ENCODE results near the gene CLCC1. TPM values are rescaled to one million over a fixed set of nuclear protein-coding genes. Genes with fewer than 3 reads are reported as not detected.
"Not testable (repeated sequence)": the region's sequence is repeated elsewhere in the genome, so short reads cannot be mapped to it uniquely, and the experiment has no call there.

Gene CLCC1
- total and polyA plus RNA-seq, 12 donors, result 13.9 to 51.8 (median 43.2) TPM

DNA sequence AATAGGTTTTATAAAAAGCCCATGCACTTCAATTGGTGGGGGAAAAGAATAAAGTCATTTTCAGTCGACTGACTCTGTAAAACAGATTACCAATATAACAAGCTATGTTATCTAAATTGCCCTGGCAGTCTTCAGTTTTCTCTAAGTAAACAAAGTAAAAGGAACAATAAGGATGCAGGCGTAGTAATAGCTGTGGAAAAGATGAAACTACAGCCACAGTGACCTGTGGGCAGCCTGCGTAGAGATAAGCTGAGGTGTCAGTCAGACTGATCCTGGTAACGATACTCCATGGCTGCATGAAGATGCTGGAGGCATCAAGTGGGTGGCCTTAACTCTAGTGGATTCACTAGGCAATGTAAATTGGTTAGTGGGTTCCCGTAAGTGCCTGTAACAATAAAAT is 29.3 kb downstream of the CLCC1 start:
- H3K27me3 ChIP-seq, result no peaks in the 10 kb centered on the region
- H3K27ac ChIP-seq, result no peak overlapping the region
- no peak for DNase-seq
- no peak overlapping the region for H3K4me3 ChIP-seq
- 90 to 95% (median 92%) methylated on average over 5 of the region's 5 CpGs for WGBS, 4 donors
- TF ChIP-seq, protein P1, sequence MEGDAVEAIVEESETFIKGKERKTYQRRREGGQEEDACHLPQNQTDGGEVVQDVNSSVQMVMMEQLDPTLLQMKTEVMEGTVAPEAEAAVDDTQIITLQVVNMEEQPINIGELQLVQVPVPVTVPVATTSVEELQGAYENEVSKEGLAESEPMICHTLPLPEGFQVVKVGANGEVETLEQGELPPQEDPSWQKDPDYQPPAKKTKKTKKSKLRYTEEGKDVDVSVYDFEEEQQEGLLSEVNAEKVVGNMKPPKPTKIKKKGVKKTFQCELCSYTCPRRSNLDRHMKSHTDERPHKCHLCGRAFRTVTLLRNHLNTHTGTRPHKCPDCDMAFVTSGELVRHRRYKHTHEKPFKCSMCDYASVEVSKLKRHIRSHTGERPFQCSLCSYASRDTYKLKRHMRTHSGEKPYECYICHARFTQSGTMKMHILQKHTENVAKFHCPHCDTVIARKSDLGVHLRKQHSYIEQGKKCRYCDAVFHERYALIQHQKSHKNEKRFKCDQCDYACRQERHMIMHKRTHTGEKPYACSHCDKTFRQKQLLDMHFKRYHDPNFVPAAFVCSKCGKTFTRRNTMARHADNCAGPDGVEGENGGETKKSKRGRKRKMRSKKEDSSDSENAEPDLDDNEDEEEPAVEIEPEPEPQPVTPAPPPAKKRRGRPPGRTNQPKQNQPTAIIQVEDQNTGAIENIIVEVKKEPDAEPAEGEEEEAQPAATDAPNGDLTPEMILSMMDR (IDR thresholded peaks at IDR 0.05), result no peak
- no peak for TF ChIP-seq POLR2A (IDR thresholded peaks at IDR 0.05)
- no peaks in the 10 kb centered on the region for H3K4me1 ChIP-seq (replicated peaks in 1 of 2)
- no peaks in the 10 kb centered on the region for H3K9me3 ChIP-seq (replicated peaks in 1 of 3)
- peaks cover 0 to 82% of the 10 kb centered on the region in 2 donors for H3K36me3 ChIP-seq (replicated peaks in 1 of 2)
- intact Hi-C loops (cut with DNase I), result no loop called here

DNA sequence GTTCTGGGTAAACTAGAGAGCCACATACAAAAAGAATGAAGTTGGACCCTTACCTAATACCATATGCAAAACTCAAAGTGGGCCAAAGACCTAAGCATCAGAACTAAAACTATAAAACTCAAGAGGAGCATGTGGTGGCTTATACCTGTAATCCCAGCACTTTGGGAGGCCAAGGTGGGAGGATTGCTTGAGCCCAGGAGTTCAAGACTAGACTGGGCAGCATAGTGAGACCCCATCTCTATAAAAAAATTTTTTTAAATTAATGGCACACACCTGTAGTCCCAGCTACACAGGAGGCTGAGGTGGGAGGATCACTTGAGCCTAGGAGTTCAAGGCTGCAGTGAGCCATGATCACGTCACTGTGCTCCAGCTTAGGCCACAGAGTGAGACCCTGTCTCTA is 35.7 kb downstream of the CLCC1 start:
- peaks cover 0 to 67% of the 10 kb centered on the region in 2 donors for H3K36me3 ChIP-seq (replicated peaks in 1 of 2)
- 97 to 100% (median 100%) methylated on average over 1 of the region's 1 CpG for WGBS, 4 donors
- H3K4me3 ChIP-seq; DNase-seq; H3K9me3 ChIP-seq (replicated peaks in 1 of 3); intact Hi-C loops (cut with DNase I); H3K4me1 ChIP-seq (replicated peaks in 1 of 2); H3K27me3 ChIP-seq; H3K27ac ChIP-seq: not testable (repeated sequence)

DNA sequence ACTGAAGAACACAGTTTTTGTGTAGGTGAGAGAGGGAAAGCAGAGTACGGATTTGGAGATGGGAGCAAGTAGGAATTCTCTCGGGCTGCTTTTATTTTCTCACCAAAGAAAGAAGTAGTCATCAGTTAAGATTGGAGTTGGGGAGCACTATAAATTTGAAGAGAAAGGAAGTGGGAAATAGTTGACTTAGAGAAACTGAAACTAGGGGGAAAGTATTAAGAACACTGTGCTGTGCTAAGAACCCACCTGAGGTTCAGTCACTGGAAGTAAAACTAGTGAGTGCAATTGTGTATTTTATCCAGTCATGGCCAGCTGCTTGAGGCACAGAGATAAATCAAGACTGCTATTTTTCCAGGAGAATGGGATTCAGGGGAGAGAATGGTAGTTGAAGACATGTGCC is 37.4 kb downstream of the CLCC1 start:
- Histone ChIP-seq H3K9me3 (replicated peaks in 1 of 3) (no peaks in the 10 kb centered on the region), H3K36me3 (replicated peaks in 1 of 2) (peaks cover 0 to 52% of the 10 kb centered on the region in 2 donors), H3K4me1 (replicated peaks in 1 of 2) (no peaks in the 10 kb centered on the region), H3K4me3 (no peak overlapping the region), H3K27me3 (no peaks in the 10 kb centered on the region), H3K27ac (no peak overlapping the region)
- intact Hi-C loops (cut with DNase I), result no loop called here
- WGBS, 4 donors, result 93 to 98% (median 95%) methylated on average over 2 of the region's 2 CpGs
- DNase-seq, result no peak
- TF ChIP-seq POLR2A (IDR thresholded peaks at IDR 0.05), result no peak
- TF ChIP-seq, protein P1 (IDR thresholded peaks at IDR 0.05), result no peak

DNA sequence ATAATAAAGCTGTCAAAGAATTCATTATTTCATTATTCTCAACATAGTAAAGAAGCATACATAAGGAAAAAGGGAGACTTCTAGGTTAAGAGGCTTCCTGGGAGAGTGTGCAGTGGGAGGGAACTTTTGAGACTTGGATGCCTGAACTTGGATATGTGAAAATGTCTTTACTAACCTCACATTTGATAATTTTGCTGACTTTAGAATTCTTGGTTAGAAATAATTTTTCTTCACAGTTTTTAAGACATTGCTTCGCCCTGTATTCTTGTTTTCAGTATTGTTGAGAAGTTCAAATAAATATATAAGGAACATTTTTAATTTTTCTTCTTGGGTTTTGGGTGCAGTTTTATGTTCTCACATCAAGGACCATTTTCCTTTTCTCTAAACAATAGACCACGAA is 46.5 kb downstream of the CLCC1 start:
- TF ChIP-seq, protein P1 (IDR thresholded peaks at IDR 0.05), result no peak
- TF ChIP-seq POLR2A (IDR thresholded peaks at IDR 0.05), result no peak
- Histone ChIP-seq H3K4me1 (replicated peaks in 1 of 2) (no peaks in the 10 kb centered on the region), H3K27me3 (no peaks in the 10 kb centered on the region), H3K27ac (no peak overlapping the region), H3K36me3 (replicated peaks in 1 of 2) (no peaks in the 10 kb centered on the region), H3K9me3 (replicated peaks in 1 of 3) (no peaks in the 10 kb centered on the region), H3K4me3 (no peak overlapping the region)
- 98 to 100% (median 100%) methylated on average over 2 of the region's 2 CpGs for WGBS, 4 donors
- DNase-seq, result no peak
- intact Hi-C loops (cut with DNase I), result no loop called here

Small RNA genes lying within 50 kb of the gene (small RNA-seq; reads per million reads assigned to genes)
- 0 reads per million in 2 donors for gene BX679664.2

Other genes with a start within 250 kb of the CLCC1 start
- gene STXBP3, start 216.8 kb downstream of the CLCC1 start, total RNA-seq, result 10 to 100 TPM; 35.1 to 63.2 (median 45.4) TPM
- gene STXBP3, start 216.8 kb downstream of the CLCC1 start, polyA plus RNA-seq, result 10 to 100 TPM; 39.9 to 45.8 (median 42.3) TPM
- 1 to 10 TPM in 4 of 9 donors, under 1 TPM in 2, not detected in 3; 0.46 to 2.6 (median 1.3) TPM for gene AKNAD1, start 106.4 kb downstream of the CLCC1 start, total RNA-seq
- 1 to 10 TPM in 2 of 3 donors, under 1 TPM in 1; 0.35 to 8.5 (median 3.3) TPM for gene AKNAD1, start 106.4 kb downstream of the CLCC1 start, polyA plus RNA-seq
- 10 to 100 TPM in 4 of 9 donors, 1 to 10 TPM in 5; 1.9 to 29.1 (median 7.7) TPM for gene GPSM2, start 86.5 kb downstream of the CLCC1 start, total RNA-seq
- 1 to 10 TPM; 1.4 to 4.3 (median 3.7) TPM for gene GPSM2, start 86.5 kb downstream of the CLCC1 start, polyA plus RNA-seq
- 10 to 100 TPM in 6 of 9 donors, 1 to 10 TPM in 3; 8.2 to 16.0 (median 10.9) TPM for gene WDR47, start 78.6 kb upstream of the CLCC1 start, total RNA-seq
- 10 to 100 TPM in 1 of 3 donors, 1 to 10 TPM in 2; 2.4 to 11.8 (median 2.7) TPM for gene WDR47, start 78.6 kb upstream of the CLCC1 start, polyA plus RNA-seq
- 10 to 100 TPM; 11.7 to 68.6 (median 31.3) TPM for gene TAF13, start 112.5 kb upstream of the CLCC1 start, total RNA-seq
- gene TAF13, start 112.5 kb upstream of the CLCC1 start, polyA plus RNA-seq, result 10 to 100 TPM; 13.7 to 96.5 (median 21.6) TPM
- 10 to 100 TPM; 30.0 to 92.1 (median 58.1) TPM for gene TMEM167B, start 127.3 kb upstream of the CLCC1 start, total RNA-seq
- gene TMEM167B, start 127.3 kb upstream of the CLCC1 start, polyA plus RNA-seq, result 100 to 1,000 TPM in 1 of 3 donors, 10 to 100 TPM in 2; 14.2 to 106 (median 16.9) TPM
- 1 to 10 TPM in 6 of 9 donors, under 1 TPM in 3; 0.09 to 9.9 (median 1.4) TPM for gene ELAPOR1, start 150.6 kb upstream of the CLCC1 start, total RNA-seq
- 10 to 100 TPM in 1 of 3 donors, 1 to 10 TPM in 2; 1.4 to 11.2 (median 5.6) TPM for gene ELAPOR1, start 150.6 kb upstream of the CLCC1 start, polyA plus RNA-seq

All from adrenal gland (tissue), 12 donors.